ENCODE results near the gene GHR. TPM values are rescaled to one million over a fixed set of nuclear protein-coding genes. Genes with fewer than 3 reads are reported as not detected.

Gene GHR
- polyA plus RNA-seq, 1 experiment, result 0.63 TPM

GRCh38 chr5:42555797-42556196, 132.6 kb downstream of the GHR start:
- POLR2A ChIA-PET, result no interaction called here
- CTCF ChIA-PET, result no interaction called here
- TF ChIP-seq CTCF (IDR thresholded peaks at IDR 0.05; ENCODE audit: low read depth, low read length), result no peak
- no peak overlapping the region for H3K4me3 ChIP-seq (ENCODE audit: low read depth, low read length)
- no peaks in the 10 kb centered on the region for H3K9me3 ChIP-seq (ENCODE audit: control insufficient read depth, insufficient read depth, low read length)
- no peaks in the 10 kb centered on the region for H3K27me3 ChIP-seq (ENCODE audit: control insufficient read depth, insufficient read depth, low read length)
- no peak for DNase-seq (ENCODE audit: low read depth, low spot score)
- H3K27ac ChIP-seq (ENCODE audit: low read depth, low read length), result no peak overlapping the region

GRCh38 chr5:42557689-42558088, 134.4 kb downstream of the GHR start:
- POLR2A ChIA-PET, result no interaction called here
- TF ChIP-seq CTCF (IDR thresholded peaks at IDR 0.05; ENCODE audit: low read depth, low read length), result no peak
- CTCF ChIA-PET, result no interaction called here

GRCh38 chr5:42561656-42562055, 138.4 kb downstream of the GHR start:
- Histone ChIP-seq H3K27ac (ENCODE audit: low read depth, low read length) (no peak overlapping the region), H3K27me3 (ENCODE audit: control insufficient read depth, insufficient read depth, low read length) (no peaks in the 10 kb centered on the region), H3K9me3 (ENCODE audit: control insufficient read depth, insufficient read depth, low read length) (no peaks in the 10 kb centered on the region), H3K4me3 (ENCODE audit: low read depth, low read length) (no peak overlapping the region)
- POLR2A ChIA-PET, result no interaction called here
- TF ChIP-seq CTCF (IDR thresholded peaks at IDR 0.05; ENCODE audit: low read depth, low read length), result no peak
- DNase-seq (ENCODE audit: low read depth, low spot score), result no peak
- CTCF ChIA-PET, result no interaction called here

More at GRCh38 chr5:42557689-42558088, 134.4 kb downstream of the GHR start:
- DNase-seq (ENCODE audit: low read depth, low spot score), result no peak
- no peaks in the 10 kb centered on the region for H3K27me3 ChIP-seq (ENCODE audit: control insufficient read depth, insufficient read depth, low read length)
- H3K4me3 ChIP-seq (ENCODE audit: low read depth, low read length), result no peak overlapping the region
- no peaks in the 10 kb centered on the region for H3K9me3 ChIP-seq (ENCODE audit: control insufficient read depth, insufficient read depth, low read length)
- H3K27ac ChIP-seq (ENCODE audit: low read depth, low read length), result no peak overlapping the region

GRCh38 chr5:42564689-42565356, 141.6 kb downstream of the GHR start:
- no peak overlapping the region for H3K4me3 ChIP-seq (ENCODE audit: low read depth, low read length)
- H3K27ac ChIP-seq (ENCODE audit: low read depth, low read length), result no peak overlapping the region
- ChIA-PET POLR2A (no interaction called here), CTCF (interaction anchor here (1.8 kb wide), 1 partner anchor 19 kb away, joined by 7 read pairs; no protein-coding TSS in a partner anchor)
- H3K9me3 ChIP-seq (ENCODE audit: control insufficient read depth, insufficient read depth, low read length), result no peaks in the 10 kb centered on the region
- DNase-seq (ENCODE audit: low read depth, low spot score), result no peak
- H3K27me3 ChIP-seq (ENCODE audit: control insufficient read depth, insufficient read depth, low read length), result no peaks in the 10 kb centered on the region
- TF ChIP-seq CTCF (IDR thresholded peaks at IDR 0.05; ENCODE audit: low read depth, low read length), result no peak

DNA sequence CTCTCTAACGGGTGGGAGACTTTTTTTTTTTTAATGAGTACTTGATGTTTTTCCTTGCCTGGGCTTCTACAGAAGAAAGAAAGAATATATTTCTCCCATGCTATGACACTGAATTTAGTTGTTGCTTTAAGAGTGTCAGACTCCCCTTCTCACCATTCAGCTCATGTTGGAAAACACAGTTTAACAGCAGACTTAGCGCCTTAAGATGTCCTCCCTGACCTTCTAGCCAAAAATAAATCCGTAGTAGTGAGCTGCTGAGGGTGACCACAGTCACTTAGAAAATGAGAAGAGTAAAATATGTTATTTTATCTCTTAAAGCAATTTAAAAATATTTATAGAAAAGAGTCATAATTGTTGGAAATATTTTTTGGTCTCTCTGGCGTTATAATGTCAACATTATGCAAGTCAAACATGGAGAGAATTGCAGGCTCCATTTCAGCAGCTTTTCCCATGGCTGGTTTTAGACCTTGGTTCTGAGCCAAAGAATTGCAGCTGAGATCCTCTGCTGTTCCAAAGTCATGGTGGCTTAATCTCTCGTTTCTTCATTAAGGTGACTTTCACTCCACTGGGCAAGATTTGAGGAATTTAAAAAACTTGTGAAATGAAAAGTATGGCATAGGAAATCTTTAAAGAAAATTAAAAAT, 143.5 kb downstream of the GHR start:
- Histone ChIP-seq H3K9me3 (ENCODE audit: control insufficient read depth, insufficient read depth, low read length) (no peaks in the 10 kb centered on the region), H3K27ac (ENCODE audit: low read depth, low read length) (no peak overlapping the region), H3K27me3 (ENCODE audit: control insufficient read depth, insufficient read depth, low read length) (no peaks in the 10 kb centered on the region), H3K4me3 (ENCODE audit: low read depth, low read length) (no peak overlapping the region)
- ChIA-PET POLR2A (no interaction called here), CTCF (interaction anchor here (0.9 to 1.8 kb wide), 2 partner anchors 16 to 17 kb away, joined by 3 to 7 read pairs; no protein-coding TSS in a partner anchor)
- no peak for DNase-seq (ENCODE audit: low read depth, low spot score)
- TF ChIP-seq CTCF (IDR thresholded peaks at IDR 0.05; ENCODE audit: low read depth, low read length), result no peak
